Measurements from ENCODE around the gene ACSL1. TPM values are rescaled to one million over a fixed set of nuclear protein-coding genes. Genes with fewer than 3 reads are reported as not detected.

Gene ACSL1
- total and polyA plus RNA-seq, 2 experiments from 2014 or later: 6.2 to 13.1 TPM

DNA sequence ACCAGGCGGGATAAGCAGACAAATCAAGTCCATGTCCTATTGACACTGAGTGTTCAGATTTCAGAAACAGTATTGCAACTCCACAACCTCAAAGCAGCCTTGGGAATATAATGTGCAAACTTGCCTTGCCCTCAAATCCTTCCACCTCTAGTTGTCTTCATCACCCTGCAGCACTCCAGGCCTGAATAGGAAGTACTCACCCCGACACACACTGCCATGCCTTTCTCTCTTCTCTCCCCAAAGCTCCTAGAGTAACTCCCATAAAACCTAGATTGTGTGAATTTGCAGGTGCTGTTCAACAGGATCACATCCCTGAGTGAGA lies 19.6 kb downstream of the ACSL1 start (continued):
- TF ChIP-seq, protein P1, sequence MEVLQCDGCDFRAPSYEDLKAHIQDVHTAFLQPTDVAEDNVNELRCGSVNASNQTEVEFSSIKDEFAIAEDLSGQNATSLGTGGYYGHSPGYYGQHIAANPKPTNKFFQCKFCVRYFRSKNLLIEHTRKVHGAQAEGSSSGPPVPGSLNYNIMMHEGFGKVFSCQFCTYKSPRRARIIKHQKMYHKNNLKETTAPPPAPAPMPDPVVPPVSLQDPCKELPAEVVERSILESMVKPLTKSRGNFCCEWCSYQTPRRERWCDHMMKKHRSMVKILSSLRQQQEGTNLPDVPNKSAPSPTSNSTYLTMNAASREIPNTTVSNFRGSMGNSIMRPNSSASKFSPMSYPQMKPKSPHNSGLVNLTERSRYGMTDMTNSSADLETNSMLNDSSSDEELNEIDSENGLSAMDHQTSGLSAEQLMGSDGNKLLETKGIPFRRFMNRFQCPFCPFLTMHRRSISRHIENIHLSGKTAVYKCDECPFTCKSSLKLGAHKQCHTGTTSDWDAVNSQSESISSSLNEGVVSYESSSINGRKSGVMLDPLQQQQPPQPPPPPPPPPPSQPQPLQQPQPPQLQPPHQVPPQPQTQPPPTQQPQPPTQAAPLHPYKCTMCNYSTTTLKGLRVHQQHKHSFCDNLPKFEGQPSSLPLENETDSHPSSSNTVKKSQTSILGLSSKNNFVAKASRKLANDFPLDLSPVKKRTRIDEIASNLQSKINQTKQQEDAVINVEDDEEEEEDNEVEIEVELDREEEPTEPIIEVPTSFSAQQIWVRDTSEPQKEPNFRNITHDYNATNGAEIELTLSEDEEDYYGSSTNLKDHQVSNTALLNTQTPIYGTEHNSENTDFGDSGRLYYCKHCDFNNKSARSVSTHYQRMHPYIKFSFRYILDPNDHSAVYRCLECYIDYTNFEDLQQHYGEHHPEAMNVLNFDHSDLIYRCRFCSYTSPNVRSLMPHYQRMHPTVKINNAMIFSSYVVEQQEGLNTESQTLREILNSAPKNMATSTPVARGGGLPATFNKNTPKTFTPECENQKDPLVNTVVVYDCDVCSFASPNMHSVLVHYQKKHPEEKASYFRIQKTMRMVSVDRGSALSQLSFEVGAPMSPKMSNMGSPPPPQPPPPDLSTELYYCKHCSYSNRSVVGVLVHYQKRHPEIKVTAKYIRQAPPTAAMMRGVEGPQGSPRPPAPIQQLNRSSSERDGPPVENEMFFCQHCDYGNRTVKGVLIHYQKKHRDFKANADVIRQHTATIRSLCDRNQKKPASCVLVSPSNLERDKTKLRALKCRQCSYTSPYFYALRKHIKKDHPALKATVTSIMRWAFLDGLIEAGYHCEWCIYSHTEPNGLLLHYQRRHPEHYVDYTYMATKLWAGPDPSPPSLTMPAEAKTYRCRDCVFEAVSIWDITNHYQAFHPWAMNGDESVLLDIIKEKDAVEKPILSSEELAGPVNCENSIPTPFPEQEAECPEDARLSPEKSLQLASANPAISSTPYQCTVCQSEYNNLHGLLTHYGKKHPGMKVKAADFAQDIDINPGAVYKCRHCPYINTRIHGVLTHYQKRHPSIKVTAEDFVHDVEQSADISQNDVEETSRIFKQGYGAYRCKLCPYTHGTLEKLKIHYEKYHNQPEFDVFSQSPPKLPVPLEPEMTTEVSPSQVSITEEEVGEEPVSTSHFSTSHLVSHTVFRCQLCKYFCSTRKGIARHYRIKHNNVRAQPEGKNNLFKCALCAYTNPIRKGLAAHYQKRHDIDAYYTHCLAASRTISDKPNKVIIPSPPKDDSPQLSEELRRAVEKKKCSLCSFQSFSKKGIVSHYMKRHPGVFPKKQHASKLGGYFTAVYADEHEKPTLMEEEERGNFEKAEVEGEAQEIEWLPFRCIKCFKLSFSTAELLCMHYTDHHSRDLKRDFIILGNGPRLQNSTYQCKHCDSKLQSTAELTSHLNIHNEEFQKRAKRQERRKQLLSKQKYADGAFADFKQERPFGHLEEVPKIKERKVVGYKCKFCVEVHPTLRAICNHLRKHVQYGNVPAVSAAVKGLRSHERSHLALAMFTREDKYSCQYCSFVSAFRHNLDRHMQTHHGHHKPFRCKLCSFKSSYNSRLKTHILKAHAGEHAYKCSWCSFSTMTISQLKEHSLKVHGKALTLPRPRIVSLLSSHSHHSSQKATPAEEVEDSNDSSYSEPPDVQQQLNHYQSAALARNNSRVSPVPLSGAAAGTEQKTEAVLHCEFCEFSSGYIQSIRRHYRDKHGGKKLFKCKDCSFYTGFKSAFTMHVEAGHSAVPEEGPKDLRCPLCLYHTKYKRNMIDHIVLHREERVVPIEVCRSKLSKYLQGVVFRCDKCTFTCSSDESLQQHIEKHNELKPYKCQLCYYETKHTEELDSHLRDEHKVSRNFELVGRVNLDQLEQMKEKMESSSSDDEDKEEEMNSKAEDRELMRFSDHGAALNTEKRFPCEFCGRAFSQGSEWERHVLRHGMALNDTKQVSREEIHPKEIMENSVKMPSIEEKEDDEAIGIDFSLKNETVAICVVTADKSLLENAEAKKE (CRISPR knock-in tag; IDR thresholded peaks at IDR 0.05): no peak
- TF ChIP-seq, protein P2, sequence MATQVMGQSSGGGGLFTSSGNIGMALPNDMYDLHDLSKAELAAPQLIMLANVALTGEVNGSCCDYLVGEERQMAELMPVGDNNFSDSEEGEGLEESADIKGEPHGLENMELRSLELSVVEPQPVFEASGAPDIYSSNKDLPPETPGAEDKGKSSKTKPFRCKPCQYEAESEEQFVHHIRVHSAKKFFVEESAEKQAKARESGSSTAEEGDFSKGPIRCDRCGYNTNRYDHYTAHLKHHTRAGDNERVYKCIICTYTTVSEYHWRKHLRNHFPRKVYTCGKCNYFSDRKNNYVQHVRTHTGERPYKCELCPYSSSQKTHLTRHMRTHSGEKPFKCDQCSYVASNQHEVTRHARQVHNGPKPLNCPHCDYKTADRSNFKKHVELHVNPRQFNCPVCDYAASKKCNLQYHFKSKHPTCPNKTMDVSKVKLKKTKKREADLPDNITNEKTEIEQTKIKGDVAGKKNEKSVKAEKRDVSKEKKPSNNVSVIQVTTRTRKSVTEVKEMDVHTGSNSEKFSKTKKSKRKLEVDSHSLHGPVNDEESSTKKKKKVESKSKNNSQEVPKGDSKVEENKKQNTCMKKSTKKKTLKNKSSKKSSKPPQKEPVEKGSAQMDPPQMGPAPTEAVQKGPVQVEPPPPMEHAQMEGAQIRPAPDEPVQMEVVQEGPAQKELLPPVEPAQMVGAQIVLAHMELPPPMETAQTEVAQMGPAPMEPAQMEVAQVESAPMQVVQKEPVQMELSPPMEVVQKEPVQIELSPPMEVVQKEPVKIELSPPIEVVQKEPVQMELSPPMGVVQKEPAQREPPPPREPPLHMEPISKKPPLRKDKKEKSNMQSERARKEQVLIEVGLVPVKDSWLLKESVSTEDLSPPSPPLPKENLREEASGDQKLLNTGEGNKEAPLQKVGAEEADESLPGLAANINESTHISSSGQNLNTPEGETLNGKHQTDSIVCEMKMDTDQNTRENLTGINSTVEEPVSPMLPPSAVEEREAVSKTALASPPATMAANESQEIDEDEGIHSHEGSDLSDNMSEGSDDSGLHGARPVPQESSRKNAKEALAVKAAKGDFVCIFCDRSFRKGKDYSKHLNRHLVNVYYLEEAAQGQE (IDR thresholded peaks at IDR 0.05; ENCODE audit: unreplicated experiment): no peak
- TF ChIP-seq EZH2 (IDR thresholded peaks at IDR 0.05; ENCODE audit: low read depth, unreplicated experiment) (no peak), STAT1 (IDR thresholded peaks at IDR 0.05; ENCODE audit: unreplicated experiment) (no peak), CREB1 (CRISPR knock-in tag; IDR thresholded peaks at IDR 0.05; ENCODE audit: low read depth) (no peak), POLR2AphosphoS5 (IDR thresholded peaks at IDR 0.05; ENCODE audit: low read depth) (no peak), NANOG (IDR thresholded peaks at IDR 0.05; ENCODE audit: borderline replicate concordance) (no peak), EZH2phosphoT487 (IDR thresholded peaks at IDR 0.05; ENCODE audit: unreplicated experiment) (no peak)
- TF ChIP-seq, protein P3, sequence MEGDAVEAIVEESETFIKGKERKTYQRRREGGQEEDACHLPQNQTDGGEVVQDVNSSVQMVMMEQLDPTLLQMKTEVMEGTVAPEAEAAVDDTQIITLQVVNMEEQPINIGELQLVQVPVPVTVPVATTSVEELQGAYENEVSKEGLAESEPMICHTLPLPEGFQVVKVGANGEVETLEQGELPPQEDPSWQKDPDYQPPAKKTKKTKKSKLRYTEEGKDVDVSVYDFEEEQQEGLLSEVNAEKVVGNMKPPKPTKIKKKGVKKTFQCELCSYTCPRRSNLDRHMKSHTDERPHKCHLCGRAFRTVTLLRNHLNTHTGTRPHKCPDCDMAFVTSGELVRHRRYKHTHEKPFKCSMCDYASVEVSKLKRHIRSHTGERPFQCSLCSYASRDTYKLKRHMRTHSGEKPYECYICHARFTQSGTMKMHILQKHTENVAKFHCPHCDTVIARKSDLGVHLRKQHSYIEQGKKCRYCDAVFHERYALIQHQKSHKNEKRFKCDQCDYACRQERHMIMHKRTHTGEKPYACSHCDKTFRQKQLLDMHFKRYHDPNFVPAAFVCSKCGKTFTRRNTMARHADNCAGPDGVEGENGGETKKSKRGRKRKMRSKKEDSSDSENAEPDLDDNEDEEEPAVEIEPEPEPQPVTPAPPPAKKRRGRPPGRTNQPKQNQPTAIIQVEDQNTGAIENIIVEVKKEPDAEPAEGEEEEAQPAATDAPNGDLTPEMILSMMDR (conservative IDR thresholded peaks at IDR 0.05; ENCODE audit: low read depth in 2 of 2): no peak

Measured in GM23338 (cell line).